ENCODE data around the gene INO80D. TPM values are rescaled to one million over a fixed set of nuclear protein-coding genes. Genes with fewer than 3 reads are reported as not detected.

The INO80D gene
- total and polyA plus RNA-seq, 7 donors = 1.7 to 17.7 (median 15.4) TPM

DNA sequence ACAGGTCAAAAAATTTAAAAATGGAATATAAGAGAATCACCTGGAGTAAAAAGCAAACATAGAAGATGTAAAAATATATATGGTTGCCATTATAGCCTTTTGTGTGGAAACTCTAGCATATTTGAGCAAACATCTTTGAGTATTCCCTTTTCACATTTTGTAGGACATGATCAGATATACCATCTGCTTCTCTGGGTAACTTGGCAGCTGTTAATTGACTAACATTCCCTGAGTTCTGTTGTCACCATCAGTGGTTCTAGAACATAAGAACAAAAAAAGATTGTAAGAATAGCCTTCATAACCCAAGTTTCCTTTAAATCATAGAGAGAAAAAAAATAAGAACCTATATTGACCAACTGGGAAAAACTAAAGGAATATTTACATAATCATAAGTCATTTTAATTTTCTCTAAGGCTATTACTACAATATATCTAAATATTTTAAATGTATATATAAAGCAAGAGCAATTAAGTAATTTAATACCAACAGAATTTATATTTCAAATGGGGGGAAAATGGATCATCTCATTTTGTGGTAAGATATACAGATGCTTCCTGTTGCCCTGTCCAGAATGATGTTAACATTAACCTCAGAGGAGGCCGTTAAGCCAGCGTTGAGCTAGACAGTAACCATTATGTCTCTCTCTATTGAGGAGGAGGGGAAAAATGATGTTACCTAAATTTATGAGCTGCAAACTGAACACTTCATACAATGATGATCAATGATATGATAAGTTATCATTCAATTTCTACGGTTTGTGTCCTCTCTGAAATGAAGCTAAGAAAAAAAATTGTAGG, 9.8 kb upstream of the INO80D start:
- Histone ChIP-seq H3K4me1 (no peaks in the 10 kb centered on the region), H3K27me3 (ENCODE audit: insufficient read depth in 3 of 3, low read length in 2 of 3) (no peaks in the 10 kb centered on the region), H3K36me3 (ENCODE audit: insufficient read depth in 1 of 2, low read depth in 1 of 2) (peaks cover 0 to 18% of the 10 kb centered on the region in 2 donors), H3K27ac (no peak overlapping the region), H3K9me3 (no peaks in the 10 kb centered on the region), H3K4me3 (no peak overlapping the region)
- no peak for ATAC-seq
- TF ChIP-seq, protein P1, sequence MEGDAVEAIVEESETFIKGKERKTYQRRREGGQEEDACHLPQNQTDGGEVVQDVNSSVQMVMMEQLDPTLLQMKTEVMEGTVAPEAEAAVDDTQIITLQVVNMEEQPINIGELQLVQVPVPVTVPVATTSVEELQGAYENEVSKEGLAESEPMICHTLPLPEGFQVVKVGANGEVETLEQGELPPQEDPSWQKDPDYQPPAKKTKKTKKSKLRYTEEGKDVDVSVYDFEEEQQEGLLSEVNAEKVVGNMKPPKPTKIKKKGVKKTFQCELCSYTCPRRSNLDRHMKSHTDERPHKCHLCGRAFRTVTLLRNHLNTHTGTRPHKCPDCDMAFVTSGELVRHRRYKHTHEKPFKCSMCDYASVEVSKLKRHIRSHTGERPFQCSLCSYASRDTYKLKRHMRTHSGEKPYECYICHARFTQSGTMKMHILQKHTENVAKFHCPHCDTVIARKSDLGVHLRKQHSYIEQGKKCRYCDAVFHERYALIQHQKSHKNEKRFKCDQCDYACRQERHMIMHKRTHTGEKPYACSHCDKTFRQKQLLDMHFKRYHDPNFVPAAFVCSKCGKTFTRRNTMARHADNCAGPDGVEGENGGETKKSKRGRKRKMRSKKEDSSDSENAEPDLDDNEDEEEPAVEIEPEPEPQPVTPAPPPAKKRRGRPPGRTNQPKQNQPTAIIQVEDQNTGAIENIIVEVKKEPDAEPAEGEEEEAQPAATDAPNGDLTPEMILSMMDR (IDR thresholded peaks at IDR 0.05) = no peak
- no peak for DNase-seq
- intact Hi-C loops (cut with DNase I) = no loop called here
- WGBS, 3 donors = 71 to 79% (median 78%) methylated on average over 3 of the region's 3 CpGs

- no peak for DNase-seq
- Histone ChIP-seq H3K36me3 (ENCODE audit: insufficient read depth in 1 of 2, low read depth in 1 of 2) (peaks cover 0 to 31% of the 10 kb centered on the region in 2 donors), H3K27me3 (ENCODE audit: insufficient read depth in 3 of 3, low read length in 2 of 3) (no peaks in the 10 kb centered on the region), H3K4me3 (no peak overlapping the region), H3K9me3 (no peaks in the 10 kb centered on the region), H3K4me1 (peaks cover 1% of the 10 kb centered on the region), H3K27ac (no peak overlapping the region)
- TF ChIP-seq, protein P1 (IDR thresholded peaks at IDR 0.05) = no peak
- 86 to 89% (median 88%) methylated on average over 2 of the region's 2 CpGs for WGBS, 3 donors
- intact Hi-C loops (cut with DNase I) = no loop called here
- ATAC-seq = no peak
Measured at GRCh38 chr2:206092297-206092696, 6.3 kb upstream of the INO80D start.

DNA sequence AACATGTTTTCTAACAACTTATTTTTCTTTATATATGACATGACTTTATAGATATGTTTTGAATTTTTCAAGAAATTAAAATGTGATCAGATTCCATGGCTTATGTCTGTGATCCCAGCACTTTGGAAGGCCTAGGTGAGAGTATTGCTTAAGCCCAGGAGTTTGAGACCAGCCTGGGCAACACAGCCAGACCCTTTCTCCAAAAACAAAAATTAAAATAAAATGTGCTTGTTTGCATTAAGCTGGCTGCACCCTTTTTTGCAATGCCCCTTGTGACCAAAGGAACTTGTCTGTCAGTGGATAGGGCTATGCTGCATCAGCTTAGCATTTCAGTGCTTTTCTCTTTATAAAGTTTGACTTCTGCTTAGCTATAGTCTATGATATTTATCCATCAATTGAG, 2.3 kb upstream of the INO80D start:
- intact Hi-C loops (cut with DNase I) = loop anchor here in 1 of 2 donors (5.0 kb wide), 1 partner anchor 69 kb away; the partner anchor contains the start of genes EEF1B2 and NDUFS1
- Histone ChIP-seq H3K4me3 (peak overlapping the region; percentile 88), H3K27me3 (ENCODE audit: insufficient read depth in 3 of 3, low read length in 2 of 3) (no peaks in the 10 kb centered on the region), H3K27ac (no peak overlapping the region), H3K9me3 (no peaks in the 10 kb centered on the region), H3K36me3 (ENCODE audit: insufficient read depth in 1 of 2, low read depth in 1 of 2) (peaks cover 0 to 20% of the 10 kb centered on the region in 2 donors), H3K4me1 (peaks cover 8% of the 10 kb centered on the region)
- DNase-seq = no peak
- TF ChIP-seq, protein P1 (IDR thresholded peaks at IDR 0.05) = no peak
- no peak for ATAC-seq

DNA sequence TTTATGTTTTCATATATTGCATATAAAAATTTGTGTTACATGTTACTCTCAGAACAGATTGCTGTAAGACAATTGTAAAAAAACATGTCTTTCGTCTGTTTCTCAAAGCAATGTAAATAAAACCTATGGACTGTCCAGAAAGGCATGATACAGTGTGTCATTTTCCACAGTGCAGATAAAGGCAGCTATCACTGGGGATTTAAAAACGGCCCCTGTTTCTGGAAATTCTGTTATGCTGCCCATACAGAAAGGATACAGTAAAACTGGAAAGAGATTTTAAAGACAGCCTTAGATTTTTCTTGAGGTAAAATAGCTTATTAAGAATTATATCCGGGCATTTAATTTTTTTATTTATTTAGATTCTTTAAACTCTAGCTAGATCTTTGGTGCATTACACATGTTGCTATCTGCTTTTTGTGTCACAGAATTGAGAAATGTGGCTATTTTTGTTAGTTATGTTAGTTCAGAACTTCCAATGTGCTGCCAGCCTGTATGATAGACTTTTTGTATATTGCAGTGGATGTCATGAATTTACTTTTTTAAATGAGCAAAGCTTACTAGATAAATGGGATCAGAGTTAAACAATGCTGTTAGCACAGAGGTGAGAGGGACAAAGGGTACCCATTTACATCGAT, 859 bp upstream of the INO80D start:
- peaks cover 8% of the 10 kb centered on the region for H3K4me1 ChIP-seq
- peak overlapping the region; percentile 96 for H3K27ac ChIP-seq
- TF ChIP-seq, protein P1 (IDR thresholded peaks at IDR 0.05) = no peak
- 0 to 4% (median 2%) methylated on average over 4 of the region's 4 CpGs for WGBS, 3 donors
- H3K36me3 ChIP-seq (ENCODE audit: insufficient read depth in 1 of 2, low read depth in 1 of 2) = peaks cover 0 to 17% of the 10 kb centered on the region in 2 donors
- intact Hi-C loops (cut with DNase I) = loop anchor here in 1 of 2 donors (5.0 kb wide), 1 partner anchor 70 kb away; the partner anchor contains the start of genes EEF1B2 and NDUFS1
- H3K27me3 ChIP-seq (ENCODE audit: insufficient read depth in 3 of 3, low read length in 2 of 3) = no peaks in the 10 kb centered on the region
- ATAC-seq = no peak
- H3K9me3 ChIP-seq = no peaks in the 10 kb centered on the region
- H3K4me3 ChIP-seq = peak overlapping the region; percentile 88
- DNase-seq = no peak
